NCI-H2196 treated with DMSO at 0.1 percent for 48 hours (cell line): Measurements from ENCODE around the gene MBNL3.
"Not testable (repeated sequence)": the region's sequence is repeated elsewhere in the genome, so short reads cannot be mapped to it uniquely, and the experiment has no call there.

ENCODE experiments used
- DNase-seq: peaks from one replicate; lab custom pipeline; 2025; ENCODE audit not compliant: unreplicated experiment; lab: John Stamatoyannopoulos, UW

MBNL3 gene

GRCh38 chrX:132378281-132378680 is 110.6 kb downstream of the MBNL3 start:
- DNase-seq: no peak

GRCh38 chrX:132375941-132376340 is 112.9 kb downstream of the MBNL3 start:
- no peak for DNase-seq

GRCh38 chrX:132373610-132374009 is 115.2 kb downstream of the MBNL3 start:
- no peak for DNase-seq

GRCh38 chrX:132369617-132370326 is 119.1 kb downstream of the MBNL3 start:
- DNase-seq: no peak

- no peak for DNase-seq
Observed at GRCh38 chrX:132367984-132368383, 120.9 kb downstream of the MBNL3 start.

- no peak for DNase-seq
Observed at GRCh38 chrX:132367314-132367713, 121.5 kb downstream of the MBNL3 start.

GRCh38 chrX:132365490-132365889 is 123.3 kb downstream of the MBNL3 start:
- DNase-seq: no peak

- DNase-seq: no peak
Observed at GRCh38 chrX:132364313-132364712, 124.5 kb downstream of the MBNL3 start.

- DNase-seq: no peak
Observed at GRCh38 chrX:132353430-132353829, 135.4 kb downstream of the MBNL3 start.

- DNase-seq: no peak
Observed at GRCh38 chrX:132336172-132336571, 152.7 kb downstream of the MBNL3 start.

- no peak for DNase-seq
Observed at GRCh38 chrX:132333351-132333750, 155.5 kb downstream of the MBNL3 start.

GRCh38 chrX:132331532-132331931 is 157.3 kb downstream of the MBNL3 start:
- no peak for DNase-seq

GRCh38 chrX:132331000-132331399 is 157.8 kb downstream of the MBNL3 start:
- no peak for DNase-seq

- DNase-seq: no peak
Observed at GRCh38 chrX:132330156-132330729, 158.6 kb downstream of the MBNL3 start.

GRCh38 chrX:132326960-132327359 is 161.9 kb downstream of the MBNL3 start:
- DNase-seq: not testable (repeated sequence)
